ENCODE measurements around the gene ANKRD29.
A peak's percentile ranks its signal among the peaks of the same experiment; 100 is the strongest.

ANKRD29 gene

DNA sequence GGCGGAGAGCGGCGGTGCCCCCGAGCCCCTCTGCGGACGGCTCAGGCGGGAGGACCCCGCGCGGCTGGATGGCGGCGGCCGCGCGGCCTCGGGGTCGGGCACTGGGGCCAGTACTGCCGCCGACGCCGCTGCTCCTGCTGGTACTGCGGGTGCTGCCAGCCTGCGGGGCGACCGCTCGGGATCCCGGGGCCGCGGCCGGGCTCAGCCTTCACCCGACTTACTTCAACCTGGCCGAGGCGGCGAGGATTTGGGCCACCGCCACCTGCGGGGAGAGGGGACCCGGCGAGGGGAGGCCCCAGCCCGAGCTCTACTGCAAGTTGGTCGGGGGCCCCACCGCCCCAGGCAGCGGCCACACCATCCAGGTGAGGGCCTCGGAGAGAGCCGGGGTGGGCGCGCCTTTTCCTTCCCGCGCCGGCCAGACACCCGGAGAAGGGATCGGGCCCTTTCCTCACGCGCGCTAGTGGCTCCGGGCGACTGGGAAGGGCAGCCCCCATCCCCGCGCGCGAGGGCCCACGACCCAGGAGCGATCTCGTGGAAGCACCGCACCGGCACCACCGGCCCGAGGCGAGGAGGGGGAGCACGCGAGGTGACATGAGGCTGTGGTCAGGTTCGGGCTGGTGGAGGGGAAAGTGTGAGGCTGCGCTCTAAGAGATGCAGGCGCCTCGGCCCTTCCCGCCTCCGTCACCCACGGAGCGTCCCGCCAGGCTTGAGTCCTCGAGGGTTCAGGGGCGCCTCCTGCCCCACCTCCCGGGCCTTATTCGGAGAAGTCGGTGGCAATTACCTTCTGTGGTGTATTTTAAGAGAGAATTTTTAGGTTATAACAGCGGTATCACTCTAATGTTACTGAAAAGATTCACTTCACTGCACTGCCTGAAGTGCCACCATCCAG is 27.1 kb upstream of the ANKRD29 start (continued):
- TF ChIP-seq, protein P1, sequence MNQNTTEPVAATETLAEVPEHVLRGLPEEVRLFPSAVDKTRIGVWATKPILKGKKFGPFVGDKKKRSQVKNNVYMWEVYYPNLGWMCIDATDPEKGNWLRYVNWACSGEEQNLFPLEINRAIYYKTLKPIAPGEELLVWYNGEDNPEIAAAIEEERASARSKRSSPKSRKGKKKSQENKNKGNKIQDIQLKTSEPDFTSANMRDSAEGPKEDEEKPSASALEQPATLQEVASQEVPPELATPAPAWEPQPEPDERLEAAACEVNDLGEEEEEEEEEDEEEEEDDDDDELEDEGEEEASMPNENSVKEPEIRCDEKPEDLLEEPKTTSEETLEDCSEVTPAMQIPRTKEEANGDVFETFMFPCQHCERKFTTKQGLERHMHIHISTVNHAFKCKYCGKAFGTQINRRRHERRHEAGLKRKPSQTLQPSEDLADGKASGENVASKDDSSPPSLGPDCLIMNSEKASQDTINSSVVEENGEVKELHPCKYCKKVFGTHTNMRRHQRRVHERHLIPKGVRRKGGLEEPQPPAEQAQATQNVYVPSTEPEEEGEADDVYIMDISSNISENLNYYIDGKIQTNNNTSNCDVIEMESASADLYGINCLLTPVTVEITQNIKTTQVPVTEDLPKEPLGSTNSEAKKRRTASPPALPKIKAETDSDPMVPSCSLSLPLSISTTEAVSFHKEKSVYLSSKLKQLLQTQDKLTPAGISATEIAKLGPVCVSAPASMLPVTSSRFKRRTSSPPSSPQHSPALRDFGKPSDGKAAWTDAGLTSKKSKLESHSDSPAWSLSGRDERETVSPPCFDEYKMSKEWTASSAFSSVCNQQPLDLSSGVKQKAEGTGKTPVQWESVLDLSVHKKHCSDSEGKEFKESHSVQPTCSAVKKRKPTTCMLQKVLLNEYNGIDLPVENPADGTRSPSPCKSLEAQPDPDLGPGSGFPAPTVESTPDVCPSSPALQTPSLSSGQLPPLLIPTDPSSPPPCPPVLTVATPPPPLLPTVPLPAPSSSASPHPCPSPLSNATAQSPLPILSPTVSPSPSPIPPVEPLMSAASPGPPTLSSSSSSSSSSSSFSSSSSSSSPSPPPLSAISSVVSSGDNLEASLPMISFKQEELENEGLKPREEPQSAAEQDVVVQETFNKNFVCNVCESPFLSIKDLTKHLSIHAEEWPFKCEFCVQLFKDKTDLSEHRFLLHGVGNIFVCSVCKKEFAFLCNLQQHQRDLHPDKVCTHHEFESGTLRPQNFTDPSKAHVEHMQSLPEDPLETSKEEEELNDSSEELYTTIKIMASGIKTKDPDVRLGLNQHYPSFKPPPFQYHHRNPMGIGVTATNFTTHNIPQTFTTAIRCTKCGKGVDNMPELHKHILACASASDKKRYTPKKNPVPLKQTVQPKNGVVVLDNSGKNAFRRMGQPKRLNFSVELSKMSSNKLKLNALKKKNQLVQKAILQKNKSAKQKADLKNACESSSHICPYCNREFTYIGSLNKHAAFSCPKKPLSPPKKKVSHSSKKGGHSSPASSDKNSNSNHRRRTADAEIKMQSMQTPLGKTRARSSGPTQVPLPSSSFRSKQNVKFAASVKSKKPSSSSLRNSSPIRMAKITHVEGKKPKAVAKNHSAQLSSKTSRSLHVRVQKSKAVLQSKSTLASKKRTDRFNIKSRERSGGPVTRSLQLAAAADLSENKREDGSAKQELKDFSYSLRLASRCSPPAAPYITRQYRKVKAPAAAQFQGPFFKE (tag by site-specific recombination; IDR thresholded peaks at IDR 0.05; ENCODE audit: borderline replicate concordance) = no peak
- TF ChIP-seq ZNF558 (tag by site-specific recombination; IDR thresholded peaks at IDR 0.05) (no peak), ZNF221 (tag by site-specific recombination; IDR thresholded peaks at IDR 0.05; ENCODE audit: borderline replicate concordance) (no peak), KLF16 (tag by site-specific recombination; IDR thresholded peaks at IDR 0.05) (peak; percentile 62; the same call in 1 of the 2 replicates), ZNF202 (tag by site-specific recombination; IDR thresholded peaks at IDR 0.05; ENCODE audit: borderline replicate concordance) (peak; percentile 79; the same call in 1 of the 2 replicates), ZBTB20 (tag by site-specific recombination; IDR thresholded peaks at IDR 0.05) (peak; percentile 73; the same call in 1 of the 2 replicates), ZNF596 (tag by site-specific recombination; IDR thresholded peaks at IDR 0.05) (0 out of 2 replicates have a peak, but pooled peaks have one; percentile 7), GLIS2 (tag by site-specific recombination; IDR thresholded peaks at IDR 0.05) (0 out of 2 replicates have a peak, but pooled peaks have one; percentile 18), ZBTB7A (tag by site-specific recombination; IDR thresholded peaks at IDR 0.05; ENCODE audit: low read depth) (no peak), ZNF335 (tag by site-specific recombination; conservative IDR thresholded peaks at IDR 0.05) (peak; percentile 87), ZBTB21 (tag by site-specific recombination; IDR thresholded peaks at IDR 0.05) (no peak), PRDM1 (tag by site-specific recombination; IDR thresholded peaks at IDR 0.05) (0 out of 2 replicates have a peak, but pooled peaks have one; percentile 12), ZNF747 (tag by site-specific recombination; IDR thresholded peaks at IDR 0.05) (no peak), ZNF350 (tag by site-specific recombination; IDR thresholded peaks at IDR 0.05) (no peak), ZNF426 (tag by site-specific recombination; IDR thresholded peaks at IDR 0.05) (no peak), ZNF416 (tag by site-specific recombination; IDR thresholded peaks at IDR 0.05) (no peak), ZNF24 (tag by site-specific recombination; IDR thresholded peaks at IDR 0.05) (no peak)
- TF ChIP-seq, protein P2, sequence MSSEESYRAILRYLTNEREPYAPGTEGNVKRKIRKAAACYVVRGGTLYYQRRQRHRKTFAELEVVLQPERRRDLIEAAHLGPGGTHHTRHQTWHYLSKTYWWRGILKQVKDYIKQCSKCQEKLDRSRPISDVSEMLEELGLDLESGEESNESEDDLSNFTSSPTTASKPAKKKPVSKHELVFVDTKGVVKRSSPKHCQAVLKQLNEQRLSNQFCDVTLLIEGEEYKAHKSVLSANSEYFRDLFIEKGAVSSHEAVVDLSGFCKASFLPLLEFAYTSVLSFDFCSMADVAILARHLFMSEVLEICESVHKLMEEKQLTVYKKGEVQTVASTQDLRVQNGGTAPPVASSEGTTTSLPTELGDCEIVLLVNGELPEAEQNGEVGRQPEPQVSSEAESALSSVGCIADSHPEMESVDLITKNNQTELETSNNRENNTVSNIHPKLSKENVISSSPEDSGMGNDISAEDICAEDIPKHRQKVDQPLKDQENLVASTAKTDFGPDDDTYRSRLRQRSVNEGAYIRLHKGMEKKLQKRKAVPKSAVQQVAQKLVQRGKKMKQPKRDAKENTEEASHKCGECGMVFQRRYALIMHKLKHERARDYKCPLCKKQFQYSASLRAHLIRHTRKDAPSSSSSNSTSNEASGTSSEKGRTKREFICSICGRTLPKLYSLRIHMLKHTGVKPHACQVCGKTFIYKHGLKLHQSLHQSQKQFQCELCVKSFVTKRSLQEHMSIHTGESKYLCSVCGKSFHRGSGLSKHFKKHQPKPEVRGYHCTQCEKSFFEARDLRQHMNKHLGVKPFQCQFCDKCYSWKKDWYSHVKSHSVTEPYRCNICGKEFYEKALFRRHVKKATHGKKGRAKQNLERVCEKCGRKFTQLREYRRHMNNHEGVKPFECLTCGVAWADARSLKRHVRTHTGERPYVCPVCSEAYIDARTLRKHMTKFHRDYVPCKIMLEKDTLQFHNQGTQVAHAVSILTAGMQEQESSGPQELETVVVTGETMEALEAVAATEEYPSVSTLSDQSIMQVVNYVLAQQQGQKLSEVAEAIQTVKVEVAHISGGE (tag by site-specific recombination; conservative IDR thresholded peaks at IDR 0.05; ENCODE audit: low read depth) = 0 out of 2 replicates have a peak, but pooled peaks have one; percentile 30
- TF ChIP-seq, protein P3, sequence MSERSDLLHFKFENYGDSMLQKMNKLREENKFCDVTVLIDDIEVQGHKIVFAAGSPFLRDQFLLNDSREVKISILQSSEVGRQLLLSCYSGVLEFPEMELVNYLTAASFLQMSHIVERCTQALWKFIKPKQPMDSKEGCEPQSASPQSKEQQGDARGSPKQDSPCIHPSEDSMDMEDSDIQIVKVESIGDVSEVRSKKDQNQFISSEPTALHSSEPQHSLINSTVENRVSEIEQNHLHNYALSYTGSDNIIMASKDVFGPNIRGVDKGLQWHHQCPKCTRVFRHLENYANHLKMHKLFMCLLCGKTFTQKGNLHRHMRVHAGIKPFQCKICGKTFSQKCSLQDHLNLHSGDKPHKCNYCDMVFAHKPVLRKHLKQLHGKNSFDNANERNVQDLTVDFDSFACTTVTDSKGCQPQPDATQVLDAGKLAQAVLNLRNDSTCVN (tag by site-specific recombination; optimal IDR thresholded peaks at IDR 0.05) = peak; percentile 41
- TF ChIP-seq, protein P4, sequence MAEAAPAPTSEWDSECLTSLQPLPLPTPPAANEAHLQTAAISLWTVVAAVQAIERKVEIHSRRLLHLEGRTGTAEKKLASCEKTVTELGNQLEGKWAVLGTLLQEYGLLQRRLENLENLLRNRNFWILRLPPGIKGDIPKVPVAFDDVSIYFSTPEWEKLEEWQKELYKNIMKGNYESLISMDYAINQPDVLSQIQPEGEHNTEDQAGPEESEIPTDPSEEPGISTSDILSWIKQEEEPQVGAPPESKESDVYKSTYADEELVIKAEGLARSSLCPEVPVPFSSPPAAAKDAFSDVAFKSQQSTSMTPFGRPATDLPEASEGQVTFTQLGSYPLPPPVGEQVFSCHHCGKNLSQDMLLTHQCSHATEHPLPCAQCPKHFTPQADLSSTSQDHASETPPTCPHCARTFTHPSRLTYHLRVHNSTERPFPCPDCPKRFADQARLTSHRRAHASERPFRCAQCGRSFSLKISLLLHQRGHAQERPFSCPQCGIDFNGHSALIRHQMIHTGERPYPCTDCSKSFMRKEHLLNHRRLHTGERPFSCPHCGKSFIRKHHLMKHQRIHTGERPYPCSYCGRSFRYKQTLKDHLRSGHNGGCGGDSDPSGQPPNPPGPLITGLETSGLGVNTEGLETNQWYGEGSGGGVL (tag by site-specific recombination; IDR thresholded peaks at IDR 0.05) = peak; percentile 46; the same call in 1 of the 2 replicates
- TF ChIP-seq, protein P5, sequence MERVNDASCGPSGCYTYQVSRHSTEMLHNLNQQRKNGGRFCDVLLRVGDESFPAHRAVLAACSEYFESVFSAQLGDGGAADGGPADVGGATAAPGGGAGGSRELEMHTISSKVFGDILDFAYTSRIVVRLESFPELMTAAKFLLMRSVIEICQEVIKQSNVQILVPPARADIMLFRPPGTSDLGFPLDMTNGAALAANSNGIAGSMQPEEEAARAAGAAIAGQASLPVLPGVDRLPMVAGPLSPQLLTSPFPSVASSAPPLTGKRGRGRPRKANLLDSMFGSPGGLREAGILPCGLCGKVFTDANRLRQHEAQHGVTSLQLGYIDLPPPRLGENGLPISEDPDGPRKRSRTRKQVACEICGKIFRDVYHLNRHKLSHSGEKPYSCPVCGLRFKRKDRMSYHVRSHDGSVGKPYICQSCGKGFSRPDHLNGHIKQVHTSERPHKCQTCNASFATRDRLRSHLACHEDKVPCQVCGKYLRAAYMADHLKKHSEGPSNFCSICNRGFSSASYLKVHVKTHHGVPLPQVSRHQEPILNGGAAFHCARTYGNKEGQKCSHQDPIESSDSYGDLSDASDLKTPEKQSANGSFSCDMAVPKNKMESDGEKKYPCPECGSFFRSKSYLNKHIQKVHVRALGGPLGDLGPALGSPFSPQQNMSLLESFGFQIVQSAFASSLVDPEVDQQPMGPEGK (tag by site-specific recombination; IDR thresholded peaks at IDR 0.05) = no peak
- TF ChIP-seq, protein P6, sequence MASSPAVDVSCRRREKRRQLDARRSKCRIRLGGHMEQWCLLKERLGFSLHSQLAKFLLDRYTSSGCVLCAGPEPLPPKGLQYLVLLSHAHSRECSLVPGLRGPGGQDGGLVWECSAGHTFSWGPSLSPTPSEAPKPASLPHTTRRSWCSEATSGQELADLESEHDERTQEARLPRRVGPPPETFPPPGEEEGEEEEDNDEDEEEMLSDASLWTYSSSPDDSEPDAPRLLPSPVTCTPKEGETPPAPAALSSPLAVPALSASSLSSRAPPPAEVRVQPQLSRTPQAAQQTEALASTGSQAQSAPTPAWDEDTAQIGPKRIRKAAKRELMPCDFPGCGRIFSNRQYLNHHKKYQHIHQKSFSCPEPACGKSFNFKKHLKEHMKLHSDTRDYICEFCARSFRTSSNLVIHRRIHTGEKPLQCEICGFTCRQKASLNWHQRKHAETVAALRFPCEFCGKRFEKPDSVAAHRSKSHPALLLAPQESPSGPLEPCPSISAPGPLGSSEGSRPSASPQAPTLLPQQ (tag by site-specific recombination; IDR thresholded peaks at IDR 0.05) = peak; percentile 44

Data from HEK293 (cell line).